ENCODE data around the gene CHST11.

The CHST11 gene

DNA sequence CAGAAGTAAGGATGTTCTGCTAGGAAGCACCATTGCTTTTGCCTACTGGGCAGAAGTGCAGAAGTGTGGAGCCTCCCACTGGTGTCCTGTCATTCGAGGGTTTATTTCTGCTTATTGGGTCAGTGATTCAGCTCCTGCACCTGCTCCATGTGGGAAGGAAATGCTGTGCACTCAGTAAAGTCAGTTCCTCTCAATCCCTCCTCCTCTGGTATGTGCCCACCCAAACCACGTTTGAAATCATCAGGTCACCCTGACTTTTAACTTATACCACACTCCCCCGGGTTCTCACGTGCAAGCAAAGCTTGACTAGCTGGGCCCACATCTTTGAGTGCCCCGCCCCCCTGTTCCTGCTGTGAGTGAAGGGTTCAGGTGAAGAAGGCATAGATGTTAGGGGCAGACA, 223.7 kb downstream of the CHST11 start:
- Histone ChIP-seq H3K4me2 (ENCODE audit: low read depth, low read length, poor library complexity, severe bottlenecking) (no peak overlapping the region), H3F3A (ENCODE audit: insufficient read depth) (no peaks in the 10 kb centered on the region)

DNA sequence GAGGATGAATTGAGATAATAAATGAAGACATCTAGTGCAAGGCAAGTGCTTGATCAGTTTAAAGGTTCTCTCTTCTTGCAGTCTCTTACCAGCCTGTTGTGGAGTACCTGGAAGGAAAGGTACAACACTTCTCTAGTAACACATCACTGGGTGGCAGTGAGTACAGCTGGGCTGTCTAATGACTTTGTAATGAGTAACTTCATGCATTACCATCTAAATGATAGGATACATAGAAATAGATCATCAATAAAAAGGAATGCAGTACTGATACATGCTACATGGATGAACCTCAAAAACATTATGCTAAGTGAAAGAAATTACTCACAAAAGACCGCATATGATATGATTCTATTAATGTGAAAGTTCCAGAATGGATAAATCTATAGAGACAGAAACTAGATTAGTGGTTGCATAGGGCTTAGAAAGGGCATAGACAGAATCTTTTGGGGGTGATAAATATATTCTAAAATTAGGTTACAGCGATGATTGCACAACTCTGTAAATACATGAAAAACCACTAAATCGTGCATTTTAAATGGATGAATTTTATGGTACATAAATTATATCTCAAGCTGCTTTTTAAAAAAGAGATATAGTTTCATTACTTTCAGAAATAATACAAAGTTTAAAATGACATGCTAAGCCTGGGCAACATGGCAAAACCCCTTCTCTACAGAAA, 224.4 kb downstream of the CHST11 start:
- no peaks in the 10 kb centered on the region for H3F3A ChIP-seq (ENCODE audit: insufficient read depth)
- H3K9ac ChIP-seq (ENCODE audit: low read length) = no peak overlapping the region
- no peak for TF ChIP-seq EZH2phosphoT487 (conservative IDR thresholded peaks at IDR 0.05; ENCODE audit: low read length)
- TF ChIP-seq, protein P1, sequence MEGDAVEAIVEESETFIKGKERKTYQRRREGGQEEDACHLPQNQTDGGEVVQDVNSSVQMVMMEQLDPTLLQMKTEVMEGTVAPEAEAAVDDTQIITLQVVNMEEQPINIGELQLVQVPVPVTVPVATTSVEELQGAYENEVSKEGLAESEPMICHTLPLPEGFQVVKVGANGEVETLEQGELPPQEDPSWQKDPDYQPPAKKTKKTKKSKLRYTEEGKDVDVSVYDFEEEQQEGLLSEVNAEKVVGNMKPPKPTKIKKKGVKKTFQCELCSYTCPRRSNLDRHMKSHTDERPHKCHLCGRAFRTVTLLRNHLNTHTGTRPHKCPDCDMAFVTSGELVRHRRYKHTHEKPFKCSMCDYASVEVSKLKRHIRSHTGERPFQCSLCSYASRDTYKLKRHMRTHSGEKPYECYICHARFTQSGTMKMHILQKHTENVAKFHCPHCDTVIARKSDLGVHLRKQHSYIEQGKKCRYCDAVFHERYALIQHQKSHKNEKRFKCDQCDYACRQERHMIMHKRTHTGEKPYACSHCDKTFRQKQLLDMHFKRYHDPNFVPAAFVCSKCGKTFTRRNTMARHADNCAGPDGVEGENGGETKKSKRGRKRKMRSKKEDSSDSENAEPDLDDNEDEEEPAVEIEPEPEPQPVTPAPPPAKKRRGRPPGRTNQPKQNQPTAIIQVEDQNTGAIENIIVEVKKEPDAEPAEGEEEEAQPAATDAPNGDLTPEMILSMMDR (IDR thresholded peaks at IDR 0.05; ENCODE audit: insufficient read depth, low read length, poor library complexity, severe bottlenecking) = no peak
- no peak overlapping the region for H3K4me2 ChIP-seq (ENCODE audit: low read depth, low read length, poor library complexity, severe bottlenecking)
- no peaks in the 10 kb centered on the region for H3K36me3 ChIP-seq (ENCODE audit: low read length)
- no peaks in the 10 kb centered on the region for H3K9me2 ChIP-seq (replicated peaks; ENCODE audit: insufficient read depth, low read length)
- H2AFZ ChIP-seq (ENCODE audit: low read depth, low read length, severe bottlenecking) = no peak overlapping the region
- no peaks in the 10 kb centered on the region for H3K79me2 ChIP-seq (ENCODE audit: insufficient read depth, low read length)
- H3K27me3 ChIP-seq (ENCODE audit: low read length) = no peaks in the 10 kb centered on the region
- H3K4me3 ChIP-seq (ENCODE audit: insufficient read depth, low read length, poor library complexity, severe bottlenecking) = no peak overlapping the region
- no peak overlapping the region for H3K27ac ChIP-seq (ENCODE audit: low read depth, low read length)
- no peaks in the 10 kb centered on the region for H4K20me1 ChIP-seq (ENCODE audit: low read depth, low read length)
- H3K9me3 ChIP-seq (ENCODE audit: insufficient read depth, low read length) = no peaks in the 10 kb centered on the region

More for the DNA sequence above, 223.7 kb downstream of the CHST11 start:
- no peaks in the 10 kb centered on the region for H3K27me3 ChIP-seq (ENCODE audit: low read length)
- H3K27ac ChIP-seq (ENCODE audit: low read depth, low read length) = no peak overlapping the region
- H3K9me2 ChIP-seq (replicated peaks; ENCODE audit: insufficient read depth, low read length) = no peaks in the 10 kb centered on the region
- H4K20me1 ChIP-seq (ENCODE audit: low read depth, low read length) = no peaks in the 10 kb centered on the region
- no peaks in the 10 kb centered on the region for H3K79me2 ChIP-seq (ENCODE audit: insufficient read depth, low read length)
- H3K9ac ChIP-seq (ENCODE audit: low read length) = no peak overlapping the region
- H3K4me3 ChIP-seq (ENCODE audit: insufficient read depth, low read length, poor library complexity, severe bottlenecking) = no peak overlapping the region
- no peaks in the 10 kb centered on the region for H3K36me3 ChIP-seq (ENCODE audit: low read length)
- H3K9me3 ChIP-seq (ENCODE audit: insufficient read depth, low read length) = no peaks in the 10 kb centered on the region
- TF ChIP-seq EZH2phosphoT487 (conservative IDR thresholded peaks at IDR 0.05; ENCODE audit: low read length) = no peak
- TF ChIP-seq, protein P1 (IDR thresholded peaks at IDR 0.05; ENCODE audit: insufficient read depth, low read length, poor library complexity, severe bottlenecking) = no peak
- H2AFZ ChIP-seq (ENCODE audit: low read depth, low read length, severe bottlenecking) = no peak overlapping the region

- no peak overlapping the region for H2AFZ ChIP-seq (ENCODE audit: low read depth, low read length, severe bottlenecking)
- no peaks in the 10 kb centered on the region for H3K9me2 ChIP-seq (replicated peaks; ENCODE audit: insufficient read depth, low read length)
- H3K4me2 ChIP-seq (ENCODE audit: low read depth, low read length, poor library complexity, severe bottlenecking) = no peak overlapping the region
- no peaks in the 10 kb centered on the region for H3K9me3 ChIP-seq (ENCODE audit: insufficient read depth, low read length)
- H3K27ac ChIP-seq (ENCODE audit: low read depth, low read length) = no peak overlapping the region
- no peaks in the 10 kb centered on the region for H3K79me2 ChIP-seq (ENCODE audit: insufficient read depth, low read length)
- H3K36me3 ChIP-seq (ENCODE audit: low read length) = no peaks in the 10 kb centered on the region
- H3K27me3 ChIP-seq (ENCODE audit: low read length) = no peaks in the 10 kb centered on the region
- H3K9ac ChIP-seq (ENCODE audit: low read length) = no peak overlapping the region
- H3F3A ChIP-seq (ENCODE audit: insufficient read depth) = no peaks in the 10 kb centered on the region
- TF ChIP-seq, protein P1 (IDR thresholded peaks at IDR 0.05; ENCODE audit: insufficient read depth, low read length, poor library complexity, severe bottlenecking) = no peak
- no peak for TF ChIP-seq EZH2phosphoT487 (conservative IDR thresholded peaks at IDR 0.05; ENCODE audit: low read length)
- H3K4me3 ChIP-seq (ENCODE audit: insufficient read depth, low read length, poor library complexity, severe bottlenecking) = no peak overlapping the region
- H4K20me1 ChIP-seq (ENCODE audit: low read depth, low read length) = no peaks in the 10 kb centered on the region
Measured at GRCh38 chr12:104682790-104683279, 226.1 kb downstream of the CHST11 start.
